Gastrocnemius medialis (tissue), 4 donors: ENCODE data around the gene WDR87.

Experiments used
- POLR2A ChIP-seq, 2 donors: fragments of 450-650 bp; IDR thresholded peaks; one replicate each; pipeline ENCODE4 v1.6.1; 2017; ENCODE audit warnings: antibody characterized with exemption in 2 of 2, mild to moderate bottlenecking in 2 of 2, moderate library complexity in 2 of 2
- TF ChIP-seq, protein P1 (sequence below), 5 experiments: fragments of 450-650 bp in 3 of 5; fragments of 200-600 bp in 2 of 5; sonication (generic) in 2 of 5; IDR thresholded peaks in 4 of 5; conservative IDR thresholded peaks in 1 of 5; 1 replicate in 4 of 5; 2 replicates in 1 of 5; pipeline ENCODE4 v1.5.1; 2016 to 2019; ENCODE audit warnings: antibody characterized with exemption in 5 of 5, mild to moderate bottlenecking in 3 of 5, moderate library complexity in 3 of 5

DNA sequence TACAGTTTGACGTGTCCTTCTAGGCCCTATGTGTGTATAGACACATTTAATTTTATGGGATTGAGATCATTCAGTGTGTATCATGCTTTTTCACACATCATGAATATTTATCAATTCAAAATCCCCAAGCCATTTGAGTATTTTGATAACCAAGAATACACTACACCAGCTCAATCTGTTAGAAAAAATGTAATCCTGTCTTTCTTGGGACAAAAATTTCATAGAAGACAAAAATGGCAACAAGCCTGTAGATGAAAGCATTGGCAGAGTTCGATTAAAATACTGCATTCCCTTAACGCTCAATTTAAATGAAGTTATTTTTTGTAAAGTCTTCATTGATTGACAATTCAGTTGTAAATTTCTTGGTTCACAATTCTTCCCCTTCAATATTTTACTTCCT, 41.9 kb downstream of the WDR87 start:
- TF ChIP-seq, protein P1, sequence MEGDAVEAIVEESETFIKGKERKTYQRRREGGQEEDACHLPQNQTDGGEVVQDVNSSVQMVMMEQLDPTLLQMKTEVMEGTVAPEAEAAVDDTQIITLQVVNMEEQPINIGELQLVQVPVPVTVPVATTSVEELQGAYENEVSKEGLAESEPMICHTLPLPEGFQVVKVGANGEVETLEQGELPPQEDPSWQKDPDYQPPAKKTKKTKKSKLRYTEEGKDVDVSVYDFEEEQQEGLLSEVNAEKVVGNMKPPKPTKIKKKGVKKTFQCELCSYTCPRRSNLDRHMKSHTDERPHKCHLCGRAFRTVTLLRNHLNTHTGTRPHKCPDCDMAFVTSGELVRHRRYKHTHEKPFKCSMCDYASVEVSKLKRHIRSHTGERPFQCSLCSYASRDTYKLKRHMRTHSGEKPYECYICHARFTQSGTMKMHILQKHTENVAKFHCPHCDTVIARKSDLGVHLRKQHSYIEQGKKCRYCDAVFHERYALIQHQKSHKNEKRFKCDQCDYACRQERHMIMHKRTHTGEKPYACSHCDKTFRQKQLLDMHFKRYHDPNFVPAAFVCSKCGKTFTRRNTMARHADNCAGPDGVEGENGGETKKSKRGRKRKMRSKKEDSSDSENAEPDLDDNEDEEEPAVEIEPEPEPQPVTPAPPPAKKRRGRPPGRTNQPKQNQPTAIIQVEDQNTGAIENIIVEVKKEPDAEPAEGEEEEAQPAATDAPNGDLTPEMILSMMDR (IDR thresholded peaks at IDR 0.05 in 4 of 5, conservative IDR thresholded peaks at IDR 0.05 in 1 of 5) = no peak
- no peak for TF ChIP-seq POLR2A (IDR thresholded peaks at IDR 0.05)
